Stimulated activated CD8-positive, alpha-beta memory T cell treated with anti-CD3 and anti-CD28 coated beads, Interleukin-7, amount 100 ng/mL, for 4 hours (primary cell): Measurements from ENCODE around the gene SDF4.

ENCODE experiments used
- DNase-seq, 2 donors: peaks; one replicate each; pipeline ENCODE4 v3.0.0-alpha.2; 2020; ENCODE audit warnings: low read depth in 2 of 2

Gene SDF4

DNA sequence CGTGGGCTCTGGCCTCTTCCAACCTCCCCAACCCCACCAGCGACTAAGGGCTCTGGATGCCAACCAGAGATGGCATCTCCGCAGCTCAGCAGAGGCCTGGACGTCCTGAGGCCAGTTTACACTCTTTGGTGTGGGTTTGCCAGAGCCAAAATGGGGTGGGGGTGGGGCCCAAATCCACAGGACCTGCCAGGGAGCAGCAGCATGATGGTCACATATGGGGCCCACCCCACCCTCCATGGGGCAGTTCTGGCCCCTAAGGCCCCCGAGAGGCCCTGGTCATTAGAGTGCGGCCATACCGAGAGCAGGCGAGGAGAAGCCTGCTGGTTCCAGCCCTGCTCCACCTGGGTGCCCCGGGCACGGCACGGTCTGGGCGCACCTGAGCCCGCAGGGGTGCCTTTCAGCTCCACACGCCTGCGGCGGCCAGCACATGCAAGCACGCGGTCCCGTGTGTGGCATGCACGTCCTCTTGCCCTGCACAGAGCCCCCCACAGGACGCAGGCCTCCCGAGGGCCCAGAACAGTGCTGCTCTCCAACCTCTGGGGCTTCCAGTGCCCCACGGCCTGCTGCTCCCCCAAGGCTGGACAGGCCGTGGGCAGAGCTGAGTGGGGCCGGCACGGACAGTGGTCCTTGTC lies 9.9 kb upstream of the SDF4 start:
- no peak for DNase-seq

DNA sequence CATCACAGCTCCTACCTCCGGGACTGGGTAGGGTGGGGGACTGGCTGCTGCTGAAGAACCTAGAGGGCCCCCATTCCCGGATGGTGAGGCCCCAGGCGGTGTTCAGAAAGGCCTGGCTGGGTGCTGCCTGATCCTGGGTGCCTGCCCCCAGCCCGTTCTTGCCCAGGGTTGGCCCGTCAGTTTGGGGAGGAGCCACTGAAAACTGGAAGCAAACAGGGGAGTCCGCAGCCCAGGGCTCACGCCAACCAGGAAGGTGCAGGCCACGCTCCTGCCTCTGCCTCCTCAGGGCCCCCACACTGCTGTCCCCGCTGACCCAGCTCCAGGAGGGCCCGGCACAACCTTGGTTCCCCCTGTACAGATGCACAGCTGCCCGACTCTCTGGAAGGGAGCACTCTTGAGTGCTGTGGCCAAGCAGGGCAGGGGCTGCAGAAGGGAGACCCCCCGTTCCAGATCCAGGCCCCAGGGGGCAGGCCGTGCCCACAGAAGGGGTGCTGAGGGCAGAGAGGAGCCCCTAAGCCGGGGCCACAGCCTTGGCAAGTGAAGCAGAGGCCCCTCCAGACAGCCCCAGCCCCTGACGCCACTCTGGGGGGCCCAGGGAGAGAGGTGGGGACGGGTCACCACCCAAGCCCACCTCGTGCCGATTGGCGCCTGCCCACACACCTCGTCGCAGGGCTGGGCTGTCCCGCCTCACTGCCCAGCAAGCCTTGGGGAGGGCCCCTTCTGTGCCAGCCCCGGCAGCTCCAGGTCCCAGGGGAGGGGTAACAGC lies 9.2 kb upstream of the SDF4 start:
- DNase-seq, result no peak

DNA sequence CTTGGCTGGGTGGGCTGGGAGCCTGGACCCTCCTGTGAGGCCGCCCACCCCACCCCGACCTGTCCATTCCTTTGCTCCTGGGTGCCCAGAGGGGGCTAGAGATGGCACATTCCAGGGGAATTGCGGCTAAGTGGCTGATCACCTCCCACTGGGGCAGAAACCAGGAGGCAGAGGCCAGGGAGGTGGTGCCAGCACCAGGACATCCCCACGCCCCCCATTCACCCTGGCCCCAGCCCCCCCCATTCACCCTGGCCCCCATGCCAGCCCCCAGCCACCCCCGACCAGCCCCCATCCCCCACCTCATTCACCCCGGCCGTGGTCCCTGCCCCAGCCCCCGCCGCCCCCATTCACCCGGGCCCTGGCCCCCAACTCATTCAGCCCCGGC lies 8.5 kb upstream of the SDF4 start:
- no peak for DNase-seq

DNA sequence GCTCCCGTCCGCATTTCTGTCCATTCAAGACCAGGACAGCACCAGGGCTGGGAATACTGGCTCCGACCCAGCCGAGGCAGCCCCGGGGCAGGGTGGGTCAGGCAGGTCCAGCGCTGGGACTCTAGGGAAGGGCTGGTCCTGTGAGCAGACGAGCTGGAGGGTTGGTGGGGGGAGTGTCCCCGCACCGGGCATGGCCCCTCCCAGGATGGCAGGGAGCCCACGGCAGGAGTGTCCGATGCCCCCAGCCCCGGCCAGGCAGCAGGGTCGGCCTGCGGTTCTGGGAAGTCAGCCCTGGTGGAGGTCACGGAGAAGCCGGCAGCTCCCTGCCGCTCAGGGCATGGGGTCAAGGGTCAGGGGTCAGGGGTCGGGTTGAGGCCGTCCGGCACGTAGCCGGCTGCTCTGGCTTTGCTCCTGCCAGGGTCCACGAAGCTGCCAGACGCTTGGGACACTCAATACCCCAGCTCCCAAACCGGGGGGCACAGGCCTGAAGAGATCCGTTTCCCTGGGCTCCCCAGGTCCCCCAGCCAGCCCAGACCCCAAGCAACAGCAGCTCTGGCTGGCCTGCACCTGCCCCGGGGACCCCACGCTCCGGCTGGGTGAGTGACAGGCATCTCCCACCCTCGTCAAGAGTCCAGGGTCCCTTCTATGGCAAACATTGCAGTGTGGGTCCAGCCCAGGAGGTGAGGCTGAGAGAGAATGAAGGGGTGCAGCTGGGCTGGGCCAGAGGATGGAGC lies 8.0 kb upstream of the SDF4 start:
- DNase-seq, result no peak

DNA sequence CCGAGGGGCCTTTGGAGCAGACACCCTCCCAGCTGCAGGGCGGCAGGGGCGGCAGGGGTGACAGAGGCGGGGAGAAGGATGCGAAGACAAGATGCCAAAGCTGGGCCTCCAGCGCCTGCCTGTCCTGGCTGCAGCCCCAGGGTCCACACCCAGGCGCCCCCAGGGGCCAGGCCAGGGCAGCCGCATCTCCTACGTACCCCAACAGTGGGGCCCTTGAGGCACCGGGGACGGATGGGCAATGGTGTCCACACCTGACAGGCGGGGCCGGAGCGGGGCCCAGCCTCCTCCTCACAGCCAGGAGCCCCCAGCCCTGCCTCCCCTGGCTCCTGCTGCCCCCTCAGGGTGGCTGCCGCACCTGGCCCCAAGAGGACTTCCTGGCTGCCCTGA lies 7.4 kb upstream of the SDF4 start:
- no peak for DNase-seq

DNA sequence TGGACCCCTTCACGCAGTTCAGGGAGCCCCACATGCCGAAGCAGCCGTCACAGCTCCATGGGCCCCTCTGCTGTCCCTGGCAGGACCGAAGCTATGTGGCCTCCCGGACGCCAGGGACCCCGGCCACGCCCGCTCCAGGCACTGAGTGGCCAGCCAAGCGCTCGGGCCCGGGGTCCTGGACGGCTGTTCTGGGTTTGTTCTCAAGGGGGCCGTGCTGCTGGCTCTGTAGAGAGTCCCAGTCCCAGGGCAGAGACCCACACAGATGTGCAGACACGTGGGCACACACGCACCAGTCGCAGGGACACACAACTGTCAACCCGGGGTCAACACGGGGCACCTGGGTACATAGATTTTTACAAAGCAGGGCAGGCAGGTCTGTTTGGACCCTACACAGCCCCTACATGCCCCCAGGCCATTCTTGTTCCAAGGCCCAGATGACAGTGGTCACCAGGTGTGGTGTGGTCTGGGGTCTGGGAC lies 6.9 kb upstream of the SDF4 start:
- DNase-seq, result no peak

DNA sequence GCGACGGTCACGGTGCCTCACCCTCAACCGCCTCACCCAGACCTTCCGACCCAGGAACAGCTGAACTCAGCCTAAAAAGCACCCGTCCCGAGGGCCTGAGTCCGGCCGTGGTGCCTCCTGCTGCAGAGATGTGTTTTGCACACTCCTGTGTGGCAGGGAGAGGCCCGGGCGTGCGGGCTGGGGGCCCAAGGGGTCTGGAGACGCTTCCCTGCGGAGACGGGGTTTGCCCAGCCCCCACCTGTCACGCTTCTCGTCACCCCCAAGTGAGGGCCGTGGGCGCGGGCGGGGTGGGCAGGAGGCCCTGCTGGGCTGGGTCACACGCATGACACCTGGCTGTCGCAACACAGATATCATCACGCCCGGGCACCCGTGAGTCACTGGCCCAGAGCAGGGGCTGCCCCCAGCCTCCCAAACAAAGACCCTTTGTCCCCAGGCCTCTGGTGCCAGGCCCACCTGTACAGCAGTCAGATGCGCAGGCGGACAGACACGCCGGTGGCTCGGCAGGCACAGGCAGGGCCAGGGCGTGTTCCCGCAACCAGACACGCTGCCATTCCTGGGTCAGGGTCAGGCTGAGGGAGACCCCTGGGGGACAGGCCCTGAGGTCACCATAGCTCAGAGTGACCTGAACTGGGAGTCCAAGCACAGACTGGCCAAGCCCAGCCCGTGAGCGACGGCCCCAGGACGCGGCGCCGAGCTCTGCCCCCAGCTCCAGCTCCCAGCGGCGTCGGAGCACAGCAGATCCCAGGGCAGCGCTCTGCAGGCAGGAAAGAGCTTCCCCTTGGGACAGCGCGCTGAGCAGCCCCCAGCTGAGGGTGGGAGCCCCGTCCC lies 6.3 kb upstream of the SDF4 start:
- DNase-seq, result no peak

DNA sequence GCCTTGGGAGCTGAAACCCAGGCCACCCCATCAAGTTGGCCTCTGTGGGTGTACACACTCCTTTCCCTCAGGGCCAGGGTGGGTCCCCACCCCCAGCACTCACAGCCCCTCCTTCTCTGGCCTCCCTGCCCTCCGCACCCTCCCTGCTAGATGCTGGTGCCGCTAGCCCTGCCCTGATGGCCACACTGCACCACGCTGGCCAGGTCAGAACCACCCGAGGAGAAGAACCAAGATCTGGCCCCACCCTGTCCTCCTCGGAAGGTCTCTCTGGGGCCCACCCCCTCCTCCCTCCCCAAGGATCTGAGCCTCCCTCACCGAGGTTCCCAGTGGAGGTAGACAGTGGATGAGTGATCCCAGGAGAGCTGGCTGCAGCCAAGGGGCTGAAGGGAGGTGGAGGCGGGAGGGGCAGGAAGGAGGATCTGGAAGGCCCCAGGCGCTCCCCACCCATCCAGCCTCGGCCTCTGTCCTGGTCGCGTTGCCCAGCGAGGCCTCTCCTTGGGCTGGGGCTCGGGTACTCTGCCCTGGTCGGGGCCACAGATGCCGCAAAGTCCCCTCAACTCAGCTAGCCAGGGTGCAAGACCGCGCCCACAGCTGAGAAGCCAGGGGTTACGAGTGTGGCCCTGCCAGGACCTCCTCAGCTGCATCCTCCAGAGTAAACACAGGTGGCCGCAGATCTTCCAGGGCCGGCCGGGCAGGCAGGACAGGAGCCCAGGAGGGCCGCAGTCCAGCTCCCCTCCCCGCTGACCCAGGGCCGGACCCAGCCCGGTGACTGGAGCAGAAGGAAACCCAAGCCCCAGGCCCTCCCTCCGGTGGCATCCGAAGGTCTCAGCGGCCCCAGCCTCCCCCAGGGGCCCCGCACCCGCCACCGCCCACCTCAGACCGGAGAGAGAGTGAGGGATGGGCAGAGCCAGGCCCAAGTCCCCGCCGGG lies 5.4 kb upstream of the SDF4 start:
- DNase-seq, result no peak

DNA sequence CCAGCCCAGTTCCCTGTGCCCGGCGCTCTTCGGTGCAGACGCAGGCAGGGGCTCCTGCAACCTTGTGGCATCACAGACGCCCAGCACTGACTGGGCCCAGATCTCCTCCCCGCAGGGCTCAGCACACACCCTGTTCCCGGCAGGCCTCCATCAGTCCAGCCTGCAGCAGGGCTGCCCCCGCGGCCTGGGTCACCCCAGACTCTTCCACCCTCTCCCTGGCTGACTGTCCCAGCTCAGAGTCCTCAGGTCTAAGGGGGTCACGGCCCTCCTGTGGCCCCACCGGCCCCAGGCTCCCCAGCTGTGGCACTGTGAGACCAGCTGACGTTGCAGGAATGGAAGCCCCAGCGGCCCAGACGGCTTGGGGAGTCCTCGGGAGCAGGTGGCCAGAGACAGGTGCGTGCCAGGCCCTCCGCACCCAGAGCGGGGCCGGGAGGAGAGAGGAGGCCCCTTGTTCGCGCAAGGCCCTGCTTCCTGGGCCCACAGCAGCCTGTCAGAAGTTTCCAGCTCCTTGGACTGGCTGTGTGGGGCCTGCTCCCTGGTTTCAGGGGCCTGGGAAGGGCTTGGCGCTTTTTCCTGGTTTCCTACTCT lies 4.5 kb upstream of the SDF4 start:
- DNase-seq, result no peak

DNA sequence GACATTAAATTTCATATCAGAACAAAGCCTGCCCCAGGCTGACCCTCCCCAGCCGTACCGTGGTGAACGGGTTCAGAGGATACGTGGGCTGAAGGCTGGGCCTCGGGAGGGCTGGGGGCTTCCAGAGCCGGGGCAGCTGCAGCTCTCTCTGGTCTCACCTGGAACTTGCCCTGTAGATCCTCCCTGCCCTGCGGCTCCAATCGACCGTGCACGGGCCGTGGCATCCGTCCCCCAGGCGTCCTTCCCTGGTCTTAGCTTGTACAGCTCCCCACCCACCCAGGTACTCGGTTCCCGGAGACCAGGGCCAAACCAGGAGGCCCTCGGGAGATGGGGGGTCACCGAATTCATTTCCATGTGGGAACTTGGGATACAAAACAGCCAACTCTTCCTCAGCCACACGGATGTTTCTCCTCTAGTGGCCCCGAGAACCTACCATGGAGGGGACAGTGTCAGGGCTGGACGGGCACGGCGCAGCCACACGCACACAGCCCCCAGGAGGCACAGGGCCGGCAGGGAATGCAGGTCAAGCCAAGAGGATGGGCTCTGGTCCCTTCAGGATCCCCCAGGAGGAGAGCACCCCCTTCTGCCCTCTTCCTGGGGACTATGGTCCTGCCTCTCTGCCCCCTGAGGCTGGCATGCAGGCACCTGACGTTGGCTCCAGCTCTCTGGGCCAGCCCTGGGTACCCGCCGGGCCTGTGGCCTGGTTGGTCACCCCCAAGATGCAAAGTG lies 3.4 kb upstream of the SDF4 start:
- no peak for DNase-seq

DNA sequence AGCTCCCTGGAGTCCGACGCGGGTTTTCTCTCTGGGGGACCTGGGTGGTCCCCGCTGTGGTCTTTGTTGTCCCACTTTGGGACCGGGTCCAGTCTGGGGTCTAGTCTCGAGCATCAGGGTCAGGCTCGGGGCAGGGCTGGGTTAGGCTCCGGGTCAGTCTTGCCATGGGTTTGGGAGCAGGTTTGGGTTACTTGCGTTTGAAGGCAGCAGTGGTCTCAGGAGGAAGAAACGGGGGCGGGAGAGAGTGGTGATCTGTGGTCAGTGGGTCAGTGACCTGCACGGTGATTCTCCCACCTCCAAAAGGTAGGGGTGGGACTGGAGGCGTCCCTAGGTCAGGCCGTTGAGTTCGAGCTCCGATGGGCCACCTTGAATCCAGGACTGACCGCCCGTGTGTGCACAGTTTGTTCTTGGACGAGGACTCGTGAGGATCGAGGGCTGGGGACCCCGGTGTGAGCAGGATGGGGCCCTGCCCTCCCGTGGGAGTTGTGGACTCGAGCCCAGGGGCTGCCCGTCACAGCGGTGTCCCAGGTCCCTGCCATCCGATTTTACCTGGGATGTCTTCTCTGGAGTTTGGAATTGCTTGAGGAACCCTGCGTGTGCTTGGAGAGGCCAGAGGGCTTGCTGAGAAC lies 2.5 kb upstream of the SDF4 start:
- DNase-seq, result no peak

DNA sequence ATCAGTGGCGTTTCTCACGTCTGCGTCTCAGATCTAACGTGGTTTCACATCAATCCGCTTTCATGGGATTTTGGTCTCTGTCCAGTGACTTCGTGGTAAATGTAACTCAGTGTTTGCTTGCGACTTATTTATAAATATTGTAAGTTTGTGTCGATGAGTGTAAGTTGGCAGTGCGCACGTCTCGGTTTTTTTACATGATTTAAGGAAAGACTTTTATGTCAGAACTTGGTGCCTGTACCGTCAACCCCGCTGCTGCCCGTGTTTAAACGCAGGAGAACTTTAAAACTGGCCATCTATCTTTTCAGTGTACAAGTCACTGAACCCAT lies 1.7 kb upstream of the SDF4 start:
- DNase-seq, result no peak

DNA sequence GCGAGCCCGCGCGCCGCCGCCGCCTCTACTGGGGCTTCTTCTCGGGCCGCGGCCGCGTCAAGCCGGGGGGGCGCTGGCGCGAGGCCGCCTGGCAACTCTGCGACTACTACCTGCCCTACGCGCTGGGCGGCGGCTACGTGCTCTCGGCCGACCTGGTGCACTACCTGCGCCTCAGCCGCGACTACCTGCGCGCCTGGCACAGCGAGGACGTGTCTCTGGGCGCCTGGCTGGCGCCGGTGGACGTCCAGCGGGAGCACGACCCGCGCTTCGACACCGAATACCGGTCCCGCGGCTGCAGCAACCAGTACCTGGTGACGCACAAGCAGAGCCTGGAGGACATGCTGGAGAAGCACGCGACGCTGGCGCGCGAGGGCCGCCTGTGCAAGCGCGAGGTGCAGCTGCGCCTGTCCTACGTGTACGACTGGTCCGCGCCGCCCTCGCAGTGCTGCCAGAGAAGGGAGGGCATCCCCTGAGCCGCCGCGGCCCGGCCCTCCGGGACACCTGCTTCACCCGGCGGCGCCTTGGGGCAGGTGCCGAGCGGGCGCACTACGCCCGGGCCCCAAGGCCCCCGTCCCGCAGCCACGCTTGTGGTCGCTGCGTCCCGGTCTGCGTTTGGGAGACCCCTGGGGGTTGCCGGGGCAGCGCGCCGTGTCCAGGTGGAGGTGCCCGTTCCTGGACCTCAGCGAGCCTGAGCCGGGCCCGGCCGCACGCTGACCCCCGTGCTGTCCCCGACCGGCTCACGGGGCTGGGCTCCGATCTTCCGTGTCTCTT lies 1.2 kb upstream of the SDF4 start:
- no peak for DNase-seq

DNA sequence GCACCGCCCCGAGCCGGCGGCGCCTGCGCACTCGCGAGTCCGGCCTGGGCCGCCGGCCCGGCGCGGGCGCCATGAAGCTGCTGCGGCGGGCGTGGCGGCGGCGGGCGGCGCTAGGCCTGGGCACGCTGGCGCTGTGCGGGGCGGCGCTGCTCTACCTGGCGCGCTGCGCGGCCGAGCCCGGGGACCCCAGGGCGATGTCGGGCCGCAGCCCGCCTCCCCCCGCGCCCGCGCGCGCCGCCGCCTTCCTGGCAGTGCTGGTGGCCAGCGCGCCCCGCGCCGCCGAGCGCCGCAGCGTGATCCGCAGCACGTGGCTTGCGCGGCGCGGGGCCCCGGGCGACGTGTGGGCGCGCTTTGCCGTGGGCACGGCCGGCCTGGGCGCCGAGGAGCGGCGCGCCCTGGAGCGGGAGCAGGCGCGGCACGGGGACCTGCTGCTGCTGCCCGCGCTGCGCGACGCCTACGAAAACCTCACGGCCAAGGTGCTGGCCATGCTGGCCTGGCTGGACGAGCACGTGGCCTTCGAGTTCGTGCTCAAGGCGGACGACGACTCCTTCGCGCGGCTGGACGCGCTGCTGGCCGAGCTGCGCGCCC lies 501 bp upstream of the SDF4 start, which contains the start of gene B3GALT6:
TSS of gene B3GALT6 (plus strand) at position 30 of the 588 bp plus-strand sequence. CDS start at position 72, 42 bp downstream.
- no peak for DNase-seq

DNA sequence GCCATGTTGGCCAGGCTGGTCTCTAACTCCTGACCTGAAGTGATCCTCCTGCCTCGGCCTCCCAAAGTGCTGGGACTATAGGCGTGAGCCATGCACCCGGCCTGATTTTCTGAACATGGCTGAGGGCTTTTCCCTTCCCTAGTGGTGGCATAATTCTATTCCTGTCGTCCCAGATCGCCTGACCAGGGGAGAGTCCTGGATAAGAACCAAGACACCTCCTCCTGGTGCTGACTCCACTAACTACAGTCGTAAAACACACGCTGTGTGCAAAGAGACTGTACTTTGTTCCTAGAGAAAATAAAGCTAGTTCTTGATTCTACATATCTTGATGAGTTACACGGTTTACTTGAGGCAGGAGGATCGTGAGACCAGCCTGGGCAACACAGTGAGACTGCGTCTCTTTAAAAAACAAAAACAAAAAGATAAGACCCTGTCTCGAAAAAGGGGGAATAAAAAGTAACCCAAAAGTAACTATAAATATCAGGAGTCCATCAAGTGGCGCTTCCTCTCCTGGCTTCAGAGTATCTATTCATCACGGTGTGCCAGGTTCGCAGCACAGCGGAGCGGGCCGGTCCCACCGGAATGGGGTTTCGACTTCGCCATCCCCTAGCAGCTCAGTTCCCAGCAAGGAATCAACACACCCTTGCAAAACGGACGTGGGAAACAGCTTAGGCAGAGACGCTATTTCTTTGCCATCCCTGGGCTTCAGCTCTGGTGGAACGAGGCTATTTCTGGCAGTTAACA lies 973 bp downstream of the SDF4 start:
- no peak for DNase-seq

DNA sequence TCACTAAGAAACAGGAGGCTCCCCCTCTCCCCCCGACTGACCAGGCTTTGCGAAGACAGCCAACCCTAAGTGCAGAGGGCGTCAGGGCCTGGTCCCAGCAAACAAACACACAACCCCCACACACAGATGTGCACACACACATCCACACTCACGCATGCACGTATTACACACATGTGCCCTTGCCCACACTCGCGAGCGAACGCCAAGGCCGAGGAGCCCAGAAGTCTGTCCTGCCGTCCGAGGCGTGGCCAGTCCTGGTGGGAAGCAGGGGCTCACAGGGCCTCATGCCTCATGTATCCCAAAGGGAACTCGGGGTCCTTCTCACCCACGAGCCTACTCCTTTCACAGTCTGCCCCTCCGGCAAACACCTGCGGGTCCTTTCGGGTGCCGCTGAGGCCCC lies 2.0 kb downstream of the SDF4 start:
- no peak for DNase-seq

DNA sequence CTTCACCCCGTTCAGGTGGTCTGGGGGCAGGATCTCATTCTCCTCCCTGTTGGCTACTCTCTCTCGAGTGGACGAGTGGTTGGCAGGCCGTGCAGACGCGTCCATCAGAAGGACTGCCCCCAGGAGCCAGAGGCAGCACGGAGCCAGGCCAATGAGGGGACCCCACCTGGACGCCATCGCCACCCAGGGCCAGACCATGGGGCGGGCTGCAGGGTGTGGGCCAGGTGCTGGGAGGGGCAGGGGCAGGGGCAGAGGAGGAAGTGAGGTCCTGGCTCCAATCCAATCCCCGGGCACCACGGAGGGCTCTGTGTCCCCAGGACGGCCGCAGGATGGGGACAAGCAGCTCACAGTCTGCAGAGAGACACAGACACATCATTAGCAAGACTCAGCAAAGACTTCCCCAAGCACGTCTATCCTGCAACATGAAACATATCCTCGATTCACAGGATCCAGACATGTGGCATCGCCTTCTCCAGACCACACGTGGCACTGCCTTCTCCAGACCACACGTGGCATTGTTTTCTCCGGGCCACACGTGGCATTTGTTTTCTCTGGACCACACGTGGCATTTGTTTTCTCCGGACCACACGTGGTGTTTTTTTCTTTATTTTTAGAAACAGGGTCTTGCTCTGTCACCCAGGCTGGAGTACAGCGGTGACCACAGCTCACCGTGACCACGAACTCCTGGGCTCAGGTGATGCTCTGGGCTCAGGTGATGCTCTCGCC lies 3.0 kb downstream of the SDF4 start:
- no peak for DNase-seq
